IPS DF 6.9 (cell line): ENCODE data around the gene KLHL29.

Source experiments
- DNase-seq: peaks from one replicate; pipeline ENCODE4 v3.0.0-alpha.2; 2013; ENCODE audit warnings: low read depth, low spot score
- H3K27ac ChIP-seq: one replicate; pipeline ENCODE4 v1.5.1; 2013; ENCODE audit warnings: low read length, control low read depth
- H3K27me3 ChIP-seq: 2 replicates; pipeline ENCODE4 v1.6.1; 2013; ENCODE audit warnings: mild to moderate bottlenecking, low read length; ENCODE audit not compliant: control insufficient read depth, insufficient read depth
- H3K36me3 ChIP-seq: 2 replicates; pipeline ENCODE4 v1.6.1; 2013; ENCODE audit warnings: low read length; ENCODE audit not compliant: control insufficient read depth, insufficient read depth
- H3K4me1 ChIP-seq: 2 replicates; pipeline ENCODE4 v1.6.1; 2013; ENCODE audit warnings: low read length; ENCODE audit not compliant: control insufficient read depth, insufficient read depth
- H3K4me3 ChIP-seq: 2 replicates; pipeline ENCODE4 v1.5.1; 2013; ENCODE audit warnings: mild to moderate bottlenecking, low read length
- H3K9me3 ChIP-seq: 2 replicates; pipeline ENCODE4 v1.6.1; 2013; ENCODE audit warnings: low read length, inconsistent platforms; ENCODE audit not compliant: control insufficient read depth, insufficient read depth
- WGBS: extraction: QIAGEN DNeasy Blood & Tissue Kit; methylation state at CpG from one replicate; pipeline ENCODE4 v1.1.7; 2013; ENCODE audit warnings: mixed read lengths, missing lambda C conversion rate; ENCODE audit not compliant: insufficient read length, insufficient coverage; 5-methylcytosine and 5-hydroxymethylcytosine counted together

Gene KLHL29

GRCh38 chr2:23556929-23557328 lies 171.9 kb downstream of the KLHL29 start:
- Histone ChIP-seq H3K27ac (no peak overlapping the region), H3K27me3 (no peaks in the 10 kb centered on the region), H3K4me1 (no peaks in the 10 kb centered on the region; the same call in 1 of the 2 replicates), H3K36me3 (no peaks in the 10 kb centered on the region), H3K4me3 (no peak overlapping the region), H3K9me3 (no peaks in the 10 kb centered on the region)
- DNase-seq, result no peak
- no CpG with 5 or more reads among the region's 9 CpGs for WGBS

GRCh38 chr2:23557455-23557854 lies 172.5 kb downstream of the KLHL29 start:
- no peaks in the 10 kb centered on the region for H3K36me3 ChIP-seq
- DNase-seq, result no peak
- WGBS, result no CpG with 5 or more reads among the region's 9 CpGs
- H3K9me3 ChIP-seq, result no peaks in the 10 kb centered on the region
- H3K4me3 ChIP-seq, result no peak overlapping the region
- H3K27ac ChIP-seq, result no peak overlapping the region
- no peaks in the 10 kb centered on the region; the same call in 1 of the 2 replicates for H3K4me1 ChIP-seq
- H3K27me3 ChIP-seq, result no peaks in the 10 kb centered on the region

GRCh38 chr2:23559561-23560239 lies 174.7 kb downstream of the KLHL29 start:
- DNase-seq, result no peak
- WGBS, result no CpG with 5 or more reads among the region's 20 CpGs

DNA sequence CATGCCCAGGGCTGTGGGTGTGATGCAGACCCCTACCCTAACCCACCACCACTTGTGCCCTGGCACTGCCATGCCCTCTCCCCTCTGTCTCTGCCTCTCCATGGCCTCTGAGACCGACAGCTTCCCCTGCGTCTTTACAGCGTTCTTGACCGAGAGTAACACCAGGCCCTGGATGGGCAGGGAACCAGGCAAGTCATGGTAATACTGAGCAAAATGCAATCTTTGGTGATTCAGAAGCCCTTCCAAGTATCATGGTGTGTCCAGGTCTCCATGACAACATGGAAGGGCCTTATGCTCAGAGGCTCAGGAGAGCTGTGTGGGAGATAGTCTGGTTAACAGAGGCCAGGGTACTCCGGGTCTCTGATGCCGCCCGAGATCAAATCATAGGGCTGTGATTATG lies 176.1 kb downstream of the KLHL29 start:
- no peaks in the 10 kb centered on the region for H3K36me3 ChIP-seq
- H3K27ac ChIP-seq, result no peak overlapping the region
- H3K4me1 ChIP-seq, result peaks cover 3% of the 10 kb centered on the region
- no peak overlapping the region for H3K4me3 ChIP-seq
- no peaks in the 10 kb centered on the region for H3K9me3 ChIP-seq
- no peak for DNase-seq
- no CpG with 5 or more reads among the region's 7 CpGs for WGBS
- no peaks in the 10 kb centered on the region for H3K27me3 ChIP-seq

More at GRCh38 chr2:23559561-23560239, 174.7 kb downstream of the KLHL29 start:
- Histone ChIP-seq H3K4me3 (no peak overlapping the region), H3K4me1 (peaks cover 2% of the 10 kb centered on the region; the same call in 1 of the 2 replicates), H3K27ac (no peak overlapping the region), H3K9me3 (no peaks in the 10 kb centered on the region), H3K36me3 (no peaks in the 10 kb centered on the region), H3K27me3 (no peaks in the 10 kb centered on the region)

GRCh38 chr2:23561544-23561943 lies 176.6 kb downstream of the KLHL29 start:
- Histone ChIP-seq H3K4me3 (no peak overlapping the region), H3K36me3 (no peaks in the 10 kb centered on the region), H3K4me1 (peaks cover 7% of the 10 kb centered on the region), H3K9me3 (no peaks in the 10 kb centered on the region), H3K27ac (no peak overlapping the region), H3K27me3 (no peaks in the 10 kb centered on the region)
- DNase-seq, result no peak
- no CpG with 5 or more reads among the region's 9 CpGs for WGBS

- WGBS, result no CpG with 5 or more reads among the region's 30 CpGs
- no peak overlapping the region for H3K4me3 ChIP-seq
- H3K27ac ChIP-seq, result no peak overlapping the region
- H3K9me3 ChIP-seq, result no peaks in the 10 kb centered on the region
- H3K36me3 ChIP-seq, result no peaks in the 10 kb centered on the region
- no peak for DNase-seq
- H3K27me3 ChIP-seq, result no peaks in the 10 kb centered on the region
- peaks cover 9% of the 10 kb centered on the region for H3K4me1 ChIP-seq
Measured at GRCh38 chr2:23562143-23562542, 177.2 kb downstream of the KLHL29 start.

DNA sequence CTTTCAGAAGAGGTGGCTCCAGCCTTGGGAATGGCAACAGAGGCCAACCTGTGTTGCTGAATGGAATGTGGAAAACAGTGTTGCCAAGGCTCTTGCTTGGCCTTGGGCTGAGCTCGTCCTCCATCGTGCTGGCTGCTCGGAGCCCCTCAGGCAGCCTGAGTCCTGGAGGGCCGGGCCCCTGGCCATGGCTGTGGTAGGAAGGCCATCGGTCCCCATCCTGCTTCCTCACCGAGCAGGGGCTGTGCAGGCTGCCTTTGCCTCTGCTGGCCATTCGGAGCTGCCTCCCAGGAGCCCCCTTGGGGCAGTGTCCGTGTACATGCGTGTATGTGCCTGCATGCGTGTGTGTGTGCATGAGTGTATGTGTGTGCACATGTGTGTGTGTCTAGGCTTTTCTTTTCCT lies 178.2 kb downstream of the KLHL29 start:
- Histone ChIP-seq H3K9me3 (no peaks in the 10 kb centered on the region), H3K27me3 (no peaks in the 10 kb centered on the region), H3K27ac (no peak overlapping the region), H3K4me3 (no peak overlapping the region), H3K4me1 (peaks cover 9% of the 10 kb centered on the region), H3K36me3 (no peaks in the 10 kb centered on the region)
- no CpG with 5 or more reads among the region's 10 CpGs for WGBS
- DNase-seq, result no peak

DNA sequence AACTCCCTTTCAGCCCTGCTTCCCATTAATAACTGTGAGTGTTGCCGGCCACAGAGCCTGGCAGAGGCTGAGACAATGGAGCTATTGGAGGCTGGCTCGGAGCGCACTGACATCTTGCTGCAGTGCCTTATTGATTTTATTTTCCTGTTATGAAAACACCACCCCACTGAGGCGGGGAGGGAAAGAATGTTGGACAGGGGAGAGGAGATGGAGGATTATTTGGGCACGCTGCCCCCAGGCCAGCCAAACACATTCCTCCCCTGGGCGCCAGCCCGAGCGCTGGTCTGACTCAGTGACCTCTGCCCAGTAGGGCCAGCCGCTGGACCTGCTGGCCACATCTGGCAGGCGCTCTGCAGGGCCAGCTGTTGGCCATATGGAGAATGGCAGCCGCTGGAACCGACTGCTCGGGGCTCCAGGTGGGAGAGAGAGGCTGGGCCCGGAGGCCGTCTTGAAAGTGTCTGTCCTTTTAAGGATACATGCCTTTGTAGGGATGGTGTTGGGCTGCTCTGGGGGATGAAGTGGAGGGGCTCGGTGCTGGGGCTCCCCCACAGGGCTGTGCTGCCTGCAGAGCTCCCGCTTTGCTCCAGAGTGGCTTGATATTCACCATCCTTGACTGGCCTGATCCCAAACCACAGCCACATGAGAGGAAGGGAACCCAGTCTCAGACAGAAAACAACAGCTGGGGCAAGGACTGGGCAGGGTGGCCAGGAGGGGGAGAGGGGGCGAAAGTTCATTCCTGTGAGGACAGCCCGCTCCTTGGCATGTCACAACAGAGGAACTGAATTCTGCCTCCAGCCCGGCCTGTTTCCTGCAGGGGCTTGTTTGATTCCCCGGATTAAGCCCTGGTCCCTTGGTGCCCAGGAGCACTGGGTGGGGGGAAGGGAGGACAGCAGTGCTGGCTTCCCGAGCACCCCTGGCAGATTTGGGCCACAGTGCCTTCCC lies 179.0 kb downstream of the KLHL29 start:
- no peak overlapping the region for H3K27ac ChIP-seq
- DNase-seq, result no peak
- WGBS, result no CpG with 5 or more reads among the region's 22 CpGs

DNA sequence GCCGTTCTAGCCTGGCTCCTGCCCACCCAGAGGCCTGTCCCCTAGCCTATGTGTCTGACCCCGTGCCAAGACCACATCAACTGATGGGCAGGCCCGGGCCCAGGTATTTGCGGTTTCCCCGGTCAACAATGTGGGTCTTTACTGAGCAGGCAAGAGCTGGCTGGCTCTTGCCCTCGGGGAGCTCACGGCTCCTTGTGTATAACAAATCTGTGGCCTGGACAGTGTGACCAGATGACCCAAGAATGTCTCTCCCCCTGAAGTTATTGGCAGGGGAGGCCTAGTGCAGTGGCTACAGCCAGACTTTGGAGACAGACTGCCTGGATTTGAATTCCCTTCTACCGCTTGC lies 179.6 kb downstream of the KLHL29 start:
- Histone ChIP-seq H3K9me3 (no peaks in the 10 kb centered on the region), H3K4me3 (no peak overlapping the region), H3K27me3 (no peaks in the 10 kb centered on the region), H3K27ac (no peak overlapping the region), H3K4me1 (peaks cover 9% of the 10 kb centered on the region), H3K36me3 (no peaks in the 10 kb centered on the region)
- no peak for DNase-seq
- WGBS, result no CpG with 5 or more reads among the region's 8 CpGs

More for the DNA sequence above, 179.0 kb downstream of the KLHL29 start:
- Histone ChIP-seq H3K4me1 (peaks cover 9% of the 10 kb centered on the region), H3K36me3 (no peaks in the 10 kb centered on the region), H3K27me3 (no peaks in the 10 kb centered on the region), H3K4me3 (no peak overlapping the region), H3K9me3 (no peaks in the 10 kb centered on the region)

DNA sequence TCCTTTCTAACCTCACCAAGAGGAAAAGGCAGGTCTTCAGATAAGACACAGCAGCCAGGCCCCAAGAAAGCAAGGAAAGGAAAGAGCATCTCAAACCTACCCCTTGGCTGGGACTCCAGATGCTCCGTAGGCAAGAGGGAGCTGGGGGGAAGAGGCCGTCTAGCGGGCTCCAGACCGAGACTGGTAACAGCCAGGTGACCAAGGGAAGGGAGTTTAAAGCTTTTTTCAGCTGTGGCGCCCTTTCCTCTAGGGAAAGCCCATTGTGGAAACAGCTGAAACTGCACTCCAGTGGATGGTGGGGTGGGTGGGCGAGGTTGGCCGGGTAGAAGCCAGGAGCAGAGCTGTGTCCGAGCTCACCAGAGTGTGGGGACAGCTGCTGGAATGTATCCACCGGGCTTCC lies 180.4 kb downstream of the KLHL29 start:
- no peak for DNase-seq
- Histone ChIP-seq H3K9me3 (no peaks in the 10 kb centered on the region), H3K27ac (no peak overlapping the region), H3K36me3 (no peaks in the 10 kb centered on the region), H3K27me3 (no peaks in the 10 kb centered on the region), H3K4me1 (peaks cover 9% of the 10 kb centered on the region), H3K4me3 (no peak overlapping the region)
- no CpG with 5 or more reads among the region's 9 CpGs for WGBS
